Pulmonary artery endothelial cell (primary cell): ENCODE measurements around the gene RSPH1. TPM values are rescaled to one million over a fixed set of nuclear protein-coding genes. Genes with fewer than 3 reads are reported as not detected.

ENCODE experiments used
- DNase-seq: peaks from one replicate; pipeline ENCODE4 v3.0.0-alpha.2; 2011; ENCODE audit warnings: low read depth, low spot score
- total RNA-seq: library from RNA; depleted of rRNA; stranded (reverse); fragments of >200 nt; gene quantifications from 2 replicates; pipeline ENCODE4 v1.2.3, GENCODE V29; 2014

Gene RSPH1
- total RNA-seq, 1 donor from 2014 or later = 0.07 TPM

- DNase-seq = no peak
These were observed 36.6 kb upstream of the RSPH1 start for GRCh38 chr21:42532466-42533181.

DNA sequence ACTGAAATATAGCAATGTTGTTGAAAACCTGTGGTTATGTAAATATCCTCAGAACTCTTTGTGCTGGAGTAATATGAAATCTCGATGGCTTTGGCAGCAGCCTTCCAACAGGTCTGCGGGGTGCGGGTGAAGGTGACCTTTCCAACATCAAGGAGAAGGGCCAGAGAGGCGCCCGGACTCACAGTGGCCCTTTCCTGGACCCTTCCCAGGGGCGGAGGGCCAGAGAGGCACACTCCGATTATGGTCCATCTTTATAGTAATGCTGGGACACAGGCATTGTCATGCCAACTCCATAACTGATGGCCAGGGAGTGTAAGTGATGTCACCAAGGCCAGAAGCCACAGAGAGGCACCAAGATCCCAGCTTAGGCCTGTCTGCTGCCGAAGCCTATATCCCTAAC, 35.7 kb upstream of the RSPH1 start:
- no peak for DNase-seq

- no peak for DNase-seq
These were observed 34.1 kb upstream of the RSPH1 start for GRCh38 chr21:42530167-42530518.

DNA sequence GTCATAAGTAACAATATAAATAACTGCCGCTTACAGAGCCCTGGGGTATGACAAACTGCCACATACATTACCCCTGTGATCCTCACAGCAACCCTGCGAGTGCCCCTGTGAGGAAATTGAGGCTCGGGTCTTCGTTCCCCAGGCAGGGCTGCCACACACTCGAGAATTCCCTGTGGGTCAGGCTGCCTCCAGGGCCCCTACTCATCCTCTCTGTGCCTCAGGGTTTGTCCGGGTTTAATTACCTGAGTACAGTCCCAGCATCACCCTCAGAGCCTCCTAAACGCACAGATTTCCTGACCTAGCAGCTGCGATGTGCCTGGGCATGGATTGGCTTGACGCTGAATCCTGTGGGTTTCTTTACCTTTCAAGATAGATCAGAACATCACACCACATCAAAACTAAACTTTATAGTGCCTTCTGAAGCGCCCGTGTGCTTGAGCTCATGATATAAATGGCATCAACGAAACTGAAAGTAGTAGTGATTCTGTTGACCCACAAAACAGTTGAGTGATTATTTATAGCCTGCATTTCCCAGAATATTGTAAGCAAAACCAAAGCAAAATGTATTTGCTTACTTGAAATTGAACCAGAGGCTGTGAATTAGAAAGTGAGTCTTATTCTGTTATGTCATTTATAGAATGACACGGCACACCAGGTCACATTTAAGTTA, 31.6 kb upstream of the RSPH1 start:
- no peak for DNase-seq

GRCh38 chr21:42527127-42527488, 31.1 kb upstream of the RSPH1 start:
- no peak for DNase-seq

DNA sequence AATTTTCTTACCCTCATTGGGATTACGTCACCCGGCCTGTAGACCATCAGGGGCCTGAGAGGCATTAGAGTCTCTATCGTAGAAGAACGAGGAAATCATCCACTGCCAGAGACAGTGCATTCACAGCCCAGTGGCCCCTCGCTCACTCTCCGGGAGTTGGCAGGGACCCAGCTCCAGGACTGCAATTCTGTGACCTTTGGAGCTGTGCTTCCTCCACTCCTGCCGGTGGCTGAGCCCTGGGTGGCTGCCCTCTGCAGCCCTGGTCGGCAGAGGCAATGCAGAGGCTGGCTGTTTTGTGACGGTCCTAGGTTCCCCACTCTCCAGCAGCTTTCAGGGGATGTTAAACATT, 30.3 kb upstream of the RSPH1 start:
- DNase-seq = no peak

DNA sequence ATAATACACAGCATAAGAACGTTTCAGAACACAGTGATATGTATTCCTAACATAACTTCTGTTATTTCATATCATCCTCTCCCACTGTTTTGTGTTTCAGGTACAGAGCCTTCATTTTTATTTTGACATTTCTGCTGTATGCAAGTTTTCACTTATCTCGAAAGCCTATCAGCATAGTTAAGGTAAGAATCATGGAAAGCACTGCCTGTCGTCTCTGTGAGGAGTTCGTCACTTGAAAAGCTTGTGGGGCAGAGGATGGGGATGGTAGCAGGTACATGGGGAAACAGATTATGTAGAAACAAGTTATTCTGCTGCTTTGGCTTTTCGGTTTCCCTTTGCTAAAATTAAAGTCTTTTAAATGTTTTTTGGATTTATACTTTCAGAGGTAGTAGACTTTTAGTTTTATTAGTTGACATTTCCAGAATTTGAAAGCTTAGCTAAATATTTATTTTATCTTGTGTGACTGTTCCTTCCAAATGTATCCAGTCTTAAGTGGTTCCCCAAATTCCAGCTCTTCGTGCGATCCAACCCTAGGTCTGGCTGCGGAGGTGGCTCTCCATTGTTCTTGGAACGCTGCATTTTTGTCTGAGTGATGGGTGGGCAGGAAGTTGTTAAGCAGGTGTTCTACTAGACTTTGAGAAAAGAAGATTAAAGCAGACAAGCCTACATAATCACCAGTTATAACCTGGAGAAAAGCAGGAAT, 29.8 kb upstream of the RSPH1 start:
- DNase-seq = no peak

DNA sequence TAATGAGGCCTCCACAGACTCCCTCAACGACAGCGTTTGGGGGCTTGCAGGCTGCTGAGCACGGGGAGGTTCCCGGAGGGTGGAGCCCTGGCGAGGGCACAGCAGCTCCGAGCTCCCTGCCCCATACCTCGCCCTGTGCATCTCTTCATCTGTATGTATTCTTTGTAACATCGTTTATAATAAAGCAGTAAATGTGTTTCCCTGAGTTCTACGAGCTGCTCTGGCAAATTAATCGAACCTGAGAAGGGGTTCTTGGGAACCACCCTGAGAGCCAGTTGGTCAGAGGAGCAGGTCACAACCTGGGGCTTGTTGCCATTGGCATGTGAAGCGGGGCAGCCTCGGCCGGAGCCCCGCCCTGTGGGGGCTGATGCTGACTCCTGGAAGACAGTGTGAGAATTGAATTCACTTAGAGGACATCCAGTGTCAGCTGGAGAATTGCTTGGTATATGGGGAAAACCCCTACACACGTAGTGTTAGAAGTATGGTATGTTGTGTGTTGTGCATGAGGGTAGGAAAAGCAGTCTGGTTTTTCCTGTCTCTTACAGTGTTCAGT, 29.1 kb upstream of the RSPH1 start:
- DNase-seq = no peak

- DNase-seq = no peak
These were observed 28.5 kb upstream of the RSPH1 start for GRCh38 chr21:42524341-42525028.

- no peak for DNase-seq
These were observed 27.9 kb upstream of the RSPH1 start for GRCh38 chr21:42523941-42524340.

GRCh38 chr21:42523211-42523610, 27.2 kb upstream of the RSPH1 start:
- DNase-seq = no peak

- DNase-seq = no peak
These were observed 26.7 kb upstream of the RSPH1 start for GRCh38 chr21:42522771-42523170.

GRCh38 chr21:42522271-42522670, 26.2 kb upstream of the RSPH1 start:
- DNase-seq = no peak

- DNase-seq = no peak
These were observed 25.8 kb upstream of the RSPH1 start for GRCh38 chr21:42521805-42522204.

DNA sequence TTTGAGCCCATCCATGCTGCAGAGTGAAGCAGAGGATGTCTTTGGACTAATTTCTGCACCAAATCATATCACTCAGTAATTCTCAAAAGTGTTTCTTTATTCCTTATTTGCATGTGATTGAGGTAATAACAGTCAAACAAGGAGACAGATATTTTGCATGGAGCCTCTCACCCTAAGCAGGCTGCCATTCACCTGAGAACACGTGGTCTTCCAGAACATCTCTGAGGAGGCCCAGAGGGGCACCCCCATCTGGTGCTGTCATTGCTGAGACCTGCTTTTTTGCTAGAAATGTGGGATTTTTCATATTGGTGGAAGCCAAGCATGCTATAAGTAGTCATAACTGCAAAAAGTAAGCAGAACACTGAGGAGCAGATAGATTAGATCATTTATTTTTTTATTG, 25.4 kb upstream of the RSPH1 start:
- DNase-seq = no peak

- no peak for DNase-seq
These were observed 24.7 kb upstream of the RSPH1 start for GRCh38 chr21:42520628-42521253.

DNA sequence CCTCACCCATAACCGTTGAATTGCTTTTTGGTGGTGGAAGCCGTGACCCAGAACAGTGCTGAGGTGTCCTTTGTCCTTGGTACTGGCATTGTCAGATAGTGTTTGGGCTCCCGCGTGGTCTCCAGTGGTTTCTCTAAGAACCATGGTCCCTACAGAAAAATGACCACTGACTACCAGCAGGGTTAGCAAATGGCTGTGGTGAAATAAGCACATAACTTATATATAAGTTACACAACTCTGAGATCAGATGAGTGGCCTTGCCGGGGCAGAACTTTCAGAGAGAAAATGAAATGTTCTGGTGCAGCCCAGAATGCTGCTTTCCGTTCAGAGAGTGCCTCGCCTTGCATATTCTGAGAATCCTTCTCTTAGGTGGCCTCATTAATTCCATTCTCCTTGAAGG, 22.6 kb upstream of the RSPH1 start:
- no peak for DNase-seq

GRCh38 chr21:42518215-42518614, 22.2 kb upstream of the RSPH1 start:
- no peak for DNase-seq

DNA sequence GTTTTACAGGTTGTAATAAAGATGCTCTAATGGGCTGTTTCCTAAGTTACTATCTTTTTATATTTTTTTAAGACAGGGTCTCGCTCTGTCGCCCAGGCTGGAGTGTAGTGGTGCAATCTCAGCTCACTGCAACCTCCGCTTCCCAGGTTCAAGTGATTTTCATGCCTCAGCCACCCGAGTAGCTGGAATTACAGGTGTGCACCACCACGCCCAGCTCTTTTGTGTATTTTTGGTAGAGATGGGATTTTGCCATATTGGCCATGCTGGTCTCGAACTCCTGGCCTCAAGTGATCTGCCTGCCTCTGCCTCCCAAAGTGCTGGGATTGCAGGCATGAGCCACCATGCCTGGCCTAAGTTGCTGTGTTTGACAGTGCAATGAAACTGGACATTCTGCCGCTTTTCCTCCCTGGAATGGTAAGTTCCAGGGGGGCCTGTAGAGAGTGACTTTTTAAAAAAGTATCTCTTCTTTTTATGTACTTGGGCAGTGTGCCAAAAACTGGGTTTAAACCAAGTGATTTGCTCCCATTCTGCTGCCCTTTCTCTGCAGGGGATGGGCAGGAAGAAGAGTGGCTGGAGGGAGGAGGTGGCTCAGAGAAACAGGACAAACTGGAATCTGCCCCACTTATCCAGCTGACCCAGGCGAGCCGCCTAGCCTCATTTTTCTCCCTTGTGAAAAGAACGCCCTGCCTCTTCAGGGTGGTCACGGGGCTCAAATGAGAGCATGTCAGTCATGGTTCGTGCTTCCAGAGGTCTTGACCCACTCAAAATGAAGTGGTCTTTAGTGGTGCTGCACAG, 19.9 kb upstream of the RSPH1 start:
- DNase-seq = no peak

DNA sequence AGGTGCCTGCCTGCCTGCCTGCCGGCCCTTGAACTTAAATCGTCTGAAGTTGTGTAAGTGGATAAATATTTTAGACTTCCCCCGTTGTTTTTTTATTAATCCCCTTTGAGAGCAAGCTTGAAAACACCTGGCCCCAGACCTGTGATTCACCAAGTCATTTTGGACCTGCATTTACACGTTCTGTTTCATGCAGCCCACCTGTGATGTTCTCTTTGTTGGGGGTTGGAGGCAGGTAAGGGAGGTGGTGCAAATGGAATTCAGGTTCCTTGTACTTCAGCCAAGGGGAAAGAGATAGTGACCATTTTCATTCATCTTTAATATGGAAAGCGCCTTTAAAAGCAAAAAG, 18.8 kb upstream of the RSPH1 start:
- DNase-seq = no peak
